Measurements from ENCODE around the gene KRABD2.
A peak's percentile ranks its signal among the peaks of the same experiment; 100 is the strongest.

KRABD2 gene

DNA sequence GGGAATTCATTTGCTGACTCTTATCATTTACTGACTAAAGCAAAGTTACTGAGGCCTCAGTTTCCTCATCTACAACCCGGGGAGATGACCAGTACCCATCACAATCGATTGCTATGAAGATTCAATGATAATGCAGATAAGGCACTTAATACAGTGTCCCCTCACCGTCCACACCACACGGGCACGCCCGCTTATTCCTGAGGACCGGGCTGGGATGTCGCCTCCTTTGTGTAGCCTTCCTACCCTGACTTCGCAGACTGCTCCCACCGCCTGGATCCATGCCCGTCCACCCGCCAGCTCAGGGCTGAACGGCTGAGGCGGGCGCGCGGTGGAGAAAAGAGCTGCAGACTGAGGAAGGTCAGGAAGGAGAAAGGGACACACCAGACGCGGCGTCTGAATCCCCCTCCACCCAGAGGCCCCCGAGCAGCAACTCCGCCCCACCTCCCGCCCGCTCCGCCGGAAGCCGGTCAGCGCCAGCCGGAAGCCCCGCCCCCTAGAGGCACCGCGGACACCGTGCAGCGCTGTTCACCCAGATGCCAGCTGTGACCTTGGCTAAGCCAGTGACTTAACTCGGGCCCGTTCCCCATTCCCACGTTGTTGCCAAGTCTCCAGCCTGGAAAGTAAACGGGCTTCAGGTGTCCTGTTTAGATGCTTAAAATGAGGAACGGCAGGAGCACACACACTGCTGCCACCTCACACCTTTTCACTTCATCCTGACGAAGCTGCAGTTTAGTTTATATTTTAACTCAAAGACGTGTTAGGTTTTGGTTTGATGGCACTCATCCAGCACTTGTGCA is at the start of gene KRABD2:
Gene KRABD2, minus strand, starts transcription at position 434 of the 797 bp plus-strand sequence.
- peaks cover 33% of the 10 kb centered on the region for H3K79me2 ChIP-seq (ENCODE audit: insufficient read depth, low read depth, low read length)
- peak within 1 kb of the TSS; percentile 95 for H3K4me2 ChIP-seq (ENCODE audit: low read length)
- H3K4me3 ChIP-seq (ENCODE audit: low read depth, low read length, poor library complexity, severe bottlenecking): peak within 1 kb of the TSS; percentile 72
- no TSS peak for BruUV-seq (replicated peaks)
- TF ChIP-seq EZH2phosphoT487 (IDR thresholded peaks at IDR 0.05; ENCODE audit: borderline replicate concordance, low read depth, low read length): no peak
- peak; percentile 73 for TF ChIP-seq CTCF (conservative IDR thresholded peaks at IDR 0.05; ENCODE audit: low read length)
- H4K20me1 ChIP-seq (ENCODE audit: insufficient read depth, low read length): peaks cover 20% of the 10 kb centered on the region
- intact Hi-C loops (cut with micrococcal nuclease; ENCODE audit: unreplicated experiment): loop anchor here (5.0 kb wide), 1 partner anchor 689 kb away; the partner anchor contains the start of genes TP53 and WRAP53
- H3K9me2 ChIP-seq (ENCODE audit: insufficient read depth, low read length): no peaks in the 10 kb centered on the region
- H3K36me3 ChIP-seq (ENCODE audit: insufficient read depth, low read length): peaks cover 65% of the 10 kb centered on the region
- H3K9me3 ChIP-seq (ENCODE audit: low read length): no peaks in the 10 kb centered on the region
- H3K4me1 ChIP-seq (ENCODE audit: insufficient read depth, low read length, poor library complexity, severe bottlenecking): peaks cover 57% of the 10 kb centered on the region
- ChIA-PET CTCF (ENCODE audit: unreplicated experiment) (interaction anchor here (0.8 to 1.1 kb wide), 2 partner anchors 16 to 75 kb away, joined by 3 read pairs; no protein-coding TSS in a partner anchor), POLR2A (interaction anchor here (0.7 to 1.3 kb wide), 3 partner anchors 17 to 59 kb away, joined by 3 to 4 read pairs (median 3); partner anchors contain the start of gene NDEL1)
- peak within 1 kb of the TSS; percentile 59 for H2AFZ ChIP-seq (ENCODE audit: low read length)
- H3K27ac ChIP-seq (ENCODE audit: low read depth, low read length, poor library complexity, severe bottlenecking): peak within 1 kb of the TSS; percentile 76
- DNase-seq (ENCODE audit: low spot score): peak; percentile 91

- no peaks in the 10 kb centered on the region for H3K4me1 ChIP-seq (ENCODE audit: insufficient read depth, low read length, poor library complexity, severe bottlenecking)
- no peaks in the 10 kb centered on the region for H3K9me3 ChIP-seq (ENCODE audit: low read length)
Measured at GRCh38 chr17:8421571-8421970, 45.1 kb upstream of the KRABD2 start.

More at GRCh38 chr17:8421571-8421970, 45.1 kb upstream of the KRABD2 start:
- Histone ChIP-seq H3K36me3 (ENCODE audit: insufficient read depth, low read length) (no peaks in the 10 kb centered on the region), H3K27ac (ENCODE audit: low read depth, low read length, poor library complexity, severe bottlenecking) (no peak overlapping the region), H3K79me2 (ENCODE audit: insufficient read depth, low read depth, low read length) (no peaks in the 10 kb centered on the region), H3K4me3 (ENCODE audit: low read depth, low read length, poor library complexity, severe bottlenecking) (no peak overlapping the region), H3K9me2 (ENCODE audit: insufficient read depth, low read length) (no peaks in the 10 kb centered on the region), H2AFZ (ENCODE audit: low read length) (no peak overlapping the region), H3K4me2 (ENCODE audit: low read length) (no peak overlapping the region), H4K20me1 (ENCODE audit: insufficient read depth, low read length) (no peaks in the 10 kb centered on the region)
- CTCF ChIA-PET (ENCODE audit: unreplicated experiment): no interaction called here
- DNase-seq (ENCODE audit: low spot score): no peak
- TF ChIP-seq EZH2phosphoT487 (IDR thresholded peaks at IDR 0.05; ENCODE audit: borderline replicate concordance, low read depth, low read length) (no peak), CTCF (conservative IDR thresholded peaks at IDR 0.05; ENCODE audit: low read length) (no peak)
- intact Hi-C loops (cut with micrococcal nuclease; ENCODE audit: unreplicated experiment): no loop called here
- POLR2A ChIA-PET: no interaction called here
- BruUV-seq (replicated peaks): no TSS peak

All from OCI-LY7 (cell line).